Neural cell (in vitro differentiated cells): ENCODE data around the gene USP10. TPM values are rescaled to one million over a fixed set of nuclear protein-coding genes. Genes with fewer than 3 reads are reported as not detected.

Experiments
- H2AFZ ChIP-seq: fragments of 200-600, 300-800 bp; sonication (generic), shearing (Covaris generic); 2 replicates; pipeline ENCODE4 v1.6.0; 2014; ENCODE audit warnings: low read depth, mild to moderate bottlenecking, antibody characterized with exemption, low read length, moderate library complexity
- H3F3A ChIP-seq: fragments of 200-600 bp; shearing (Covaris generic); 2 replicates; pipeline ENCODE4 v1.6.1; 2016; ENCODE audit warnings: mild to moderate bottlenecking, moderate library complexity, mixed read lengths, antibody characterized with exemption, low read length; ENCODE audit not compliant: insufficient read depth, poor library complexity, severe bottlenecking
- H3K27ac ChIP-seq: fragments of 200-600, 300-800 bp; sonication (generic), shearing (Covaris generic); 2 replicates; pipeline ENCODE4 v1.5.1; 2014; ENCODE audit warnings: mild to moderate bottlenecking, low read length, moderate library complexity
- H3K27me3 ChIP-seq: fragments of 300-800, 200-600 bp; sonication (generic), shearing (Covaris generic); 2 replicates; pipeline ENCODE4 v1.6.0; 2014; ENCODE audit warnings: mild to moderate bottlenecking, low read depth, low read length, moderate library complexity; ENCODE audit not compliant: insufficient read depth
- H3K36me3 ChIP-seq: fragments of 300-800, 200-600 bp; sonication (generic), shearing (Covaris generic); 2 replicates; pipeline ENCODE4 v1.5.1; 2014; ENCODE audit warnings: mild to moderate bottlenecking, antibody characterized with exemption, low read length, moderate library complexity; ENCODE audit not compliant: insufficient read depth
- H3K4me2 ChIP-seq: fragments of 300-800, 200-600 bp; sonication (generic), shearing (Covaris generic); 2 replicates; pipeline ENCODE4 v1.6.0; 2014; ENCODE audit warnings: mild to moderate bottlenecking, low read length
- H3K4me3 ChIP-seq: fragments of 300-800, 200-600 bp; sonication (generic), shearing (Covaris generic); 2 replicates; pipeline ENCODE4 v1.5.1; 2014; ENCODE audit warnings: mild to moderate bottlenecking, low read length, moderate library complexity
- H3K79me2 ChIP-seq: fragments of 200-600 bp; shearing (Covaris generic); replicated peaks from 2 replicates; pipeline ENCODE4 v1.6.0; 2014; ENCODE audit warnings: mild to moderate bottlenecking, low read length, moderate library complexity; ENCODE audit not compliant: insufficient read depth
- H3K9ac ChIP-seq: fragments of 300-800, 200-600 bp; sonication (generic), shearing (Covaris generic); 2 replicates; pipeline ENCODE4 v1.6.1; 2016; ENCODE audit warnings: mild to moderate bottlenecking, low read length, mixed read lengths
- H3K9me2 ChIP-seq: fragments of 200-600 bp; shearing (Covaris generic); 2 replicates; pipeline ENCODE4 v1.6.1; 2016; ENCODE audit warnings: mild to moderate bottlenecking, low read length, mixed read lengths; ENCODE audit not compliant: insufficient read depth
- H3K9me3 ChIP-seq: fragments of 200-600, 300-800 bp; sonication (generic), shearing (Covaris generic); 2 replicates; pipeline ENCODE4 v1.6.1; 2016; ENCODE audit warnings: mild to moderate bottlenecking, mixed run types, low read length, moderate library complexity, mixed read lengths
- H4K20me1 ChIP-seq: fragments of 200-600 bp; shearing (Covaris generic); 2 replicates; pipeline ENCODE4 v1.6.1; 2016; ENCODE audit warnings: mild to moderate bottlenecking, mixed run types; ENCODE audit not compliant: insufficient read depth
- CTCF ChIP-seq: fragments of 450-650 bp; IDR thresholded peaks from 2 replicates; pipeline ENCODE4 v1.5.1; 2014; ENCODE audit warnings: antibody characterized with exemption, mild to moderate bottlenecking, moderate library complexity; ENCODE audit not compliant: poor library complexity, severe bottlenecking
- EP300 ChIP-seq: fragments of 450-650 bp; conservative IDR thresholded peaks from 2 replicates; pipeline ENCODE4 v1.6.1; 2014; ENCODE audit warnings: antibody characterized with exemption, mild to moderate bottlenecking, moderate library complexity; ENCODE audit not compliant: poor library complexity, severe bottlenecking
- EZH2 ChIP-seq: fragments of 200-600, 300-800 bp; shearing (Covaris generic), sonication (generic); IDR thresholded peaks from 2 replicates; pipeline ENCODE4 v1.6.1; 2014; ENCODE audit warnings: antibody characterized with exemption, low read length, borderline replicate concordance, mild to moderate bottlenecking; ENCODE audit not compliant: insufficient read depth, poor library complexity, severe bottlenecking
- MXI1 ChIP-seq: fragments of 450-650 bp; conservative IDR thresholded peaks from 2 replicates; pipeline ENCODE4 v1.6.1; 2014; ENCODE audit warnings: antibody characterized with exemption, mild to moderate bottlenecking; ENCODE audit not compliant: poor library complexity, severe bottlenecking
- POLR2AphosphoS5 ChIP-seq: IDR thresholded peaks from 2 replicates; pipeline ENCODE4 v1.6.1; 2012
- RAD21 ChIP-seq: fragments of 450-650 bp; conservative IDR thresholded peaks from 2 replicates; pipeline ENCODE4 v1.6.1; 2014; ENCODE audit warnings: antibody characterized with exemption, mild to moderate bottlenecking, moderate library complexity
- SMC3 ChIP-seq: fragments of 450-650 bp; conservative IDR thresholded peaks from 2 replicates; pipeline ENCODE4 v1.6.1; 2014; ENCODE audit warnings: antibody characterized with exemption, mild to moderate bottlenecking, moderate library complexity; ENCODE audit not compliant: poor library complexity
- TAF1 ChIP-seq: IDR thresholded peaks from 2 replicates; pipeline ENCODE4 v1.6.1; 2012; ENCODE audit warnings: low read depth
- polyA plus RNA-seq: library from polyadenylated mRNA; depleted of rRNA; stranded (reverse); fragments of >200 nt; gene quantifications from 2 replicates; pipeline ENCODE4 v1.2.3, GENCODE V29; 2014
- TF ChIP-seq, protein P1 (sequence below): IDR thresholded peaks from 2 replicates; pipeline ENCODE4 v1.6.1; 2012; ENCODE audit warnings: borderline replicate concordance

Gene USP10
- polyA plus RNA-seq, 1 donor from 2014 or later = 48.9 TPM

DNA sequence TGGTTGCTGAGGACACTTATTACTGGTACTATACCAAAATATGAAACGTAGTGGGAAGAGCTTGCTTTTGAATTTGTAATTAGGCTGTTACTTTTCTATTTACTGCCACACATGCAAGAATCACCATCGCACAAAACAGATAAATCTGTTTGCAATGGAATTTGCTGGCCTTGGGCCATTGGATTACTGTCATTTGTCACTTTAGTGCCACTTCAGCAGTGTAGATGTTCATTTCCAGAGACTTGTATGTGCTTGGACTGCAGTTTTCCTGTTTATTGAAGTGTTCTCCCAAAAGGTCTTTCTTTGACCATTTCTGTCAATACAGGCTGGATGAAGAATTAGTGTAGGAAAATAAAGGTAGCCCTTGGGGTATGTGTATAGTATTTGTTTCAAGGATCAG is 4.5 kb downstream of the USP10 start:
- H3K27me3 ChIP-seq = no peaks in the 10 kb centered on the region
- no peaks in the 10 kb centered on the region for H3K9me2 ChIP-seq
- H3K9me3 ChIP-seq = no peaks in the 10 kb centered on the region
- no peaks in the 10 kb centered on the region for H3K36me3 ChIP-seq
- H2AFZ ChIP-seq = no peak overlapping the region
- H4K20me1 ChIP-seq = no peaks in the 10 kb centered on the region
- H3K27ac ChIP-seq = no peak overlapping the region
- no peak overlapping the region for H3K9ac ChIP-seq
- no peaks in the 10 kb centered on the region for H3F3A ChIP-seq
- TF ChIP-seq TAF1 (no peak), CTCF (no peak)
- peaks cover 87% of the 10 kb centered on the region for H3K79me2 ChIP-seq
- H3K4me2 ChIP-seq = no peak overlapping the region
- H3K4me3 ChIP-seq = no peak overlapping the region

DNA sequence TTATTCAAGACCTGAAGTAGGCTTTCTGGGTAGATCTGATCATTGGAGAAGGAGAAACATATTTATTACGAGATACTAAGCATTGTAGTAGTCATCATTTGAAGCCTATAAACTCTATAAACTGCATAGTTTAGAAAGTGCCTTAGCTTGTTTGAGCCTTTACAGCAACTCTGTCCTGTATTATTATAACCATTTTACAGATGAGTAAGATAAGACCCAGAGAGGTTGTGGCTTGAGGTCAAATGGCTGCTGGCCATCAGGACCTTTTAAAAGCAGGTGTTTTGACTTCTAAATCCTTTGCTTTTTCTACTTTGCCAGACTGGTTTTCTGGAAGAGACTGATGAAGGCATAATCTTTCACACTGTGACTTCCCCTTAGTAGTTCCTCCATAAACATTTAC is 7.1 kb downstream of the USP10 start:
- no peaks in the 10 kb centered on the region for H3K27me3 ChIP-seq
- no peaks in the 10 kb centered on the region for H3K9me3 ChIP-seq
- H3K79me2 ChIP-seq = peaks cover 93% of the 10 kb centered on the region
- no peak overlapping the region for H3K4me2 ChIP-seq
- H4K20me1 ChIP-seq = no peaks in the 10 kb centered on the region
- no peak overlapping the region for H2AFZ ChIP-seq
- H3K27ac ChIP-seq = no peak overlapping the region
- no peaks in the 10 kb centered on the region for H3F3A ChIP-seq
- no peaks in the 10 kb centered on the region for H3K36me3 ChIP-seq
- TF ChIP-seq, protein P1, sequence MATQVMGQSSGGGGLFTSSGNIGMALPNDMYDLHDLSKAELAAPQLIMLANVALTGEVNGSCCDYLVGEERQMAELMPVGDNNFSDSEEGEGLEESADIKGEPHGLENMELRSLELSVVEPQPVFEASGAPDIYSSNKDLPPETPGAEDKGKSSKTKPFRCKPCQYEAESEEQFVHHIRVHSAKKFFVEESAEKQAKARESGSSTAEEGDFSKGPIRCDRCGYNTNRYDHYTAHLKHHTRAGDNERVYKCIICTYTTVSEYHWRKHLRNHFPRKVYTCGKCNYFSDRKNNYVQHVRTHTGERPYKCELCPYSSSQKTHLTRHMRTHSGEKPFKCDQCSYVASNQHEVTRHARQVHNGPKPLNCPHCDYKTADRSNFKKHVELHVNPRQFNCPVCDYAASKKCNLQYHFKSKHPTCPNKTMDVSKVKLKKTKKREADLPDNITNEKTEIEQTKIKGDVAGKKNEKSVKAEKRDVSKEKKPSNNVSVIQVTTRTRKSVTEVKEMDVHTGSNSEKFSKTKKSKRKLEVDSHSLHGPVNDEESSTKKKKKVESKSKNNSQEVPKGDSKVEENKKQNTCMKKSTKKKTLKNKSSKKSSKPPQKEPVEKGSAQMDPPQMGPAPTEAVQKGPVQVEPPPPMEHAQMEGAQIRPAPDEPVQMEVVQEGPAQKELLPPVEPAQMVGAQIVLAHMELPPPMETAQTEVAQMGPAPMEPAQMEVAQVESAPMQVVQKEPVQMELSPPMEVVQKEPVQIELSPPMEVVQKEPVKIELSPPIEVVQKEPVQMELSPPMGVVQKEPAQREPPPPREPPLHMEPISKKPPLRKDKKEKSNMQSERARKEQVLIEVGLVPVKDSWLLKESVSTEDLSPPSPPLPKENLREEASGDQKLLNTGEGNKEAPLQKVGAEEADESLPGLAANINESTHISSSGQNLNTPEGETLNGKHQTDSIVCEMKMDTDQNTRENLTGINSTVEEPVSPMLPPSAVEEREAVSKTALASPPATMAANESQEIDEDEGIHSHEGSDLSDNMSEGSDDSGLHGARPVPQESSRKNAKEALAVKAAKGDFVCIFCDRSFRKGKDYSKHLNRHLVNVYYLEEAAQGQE = no peak
- TF ChIP-seq POLR2AphosphoS5 (no peak), MXI1 (no peak), SMC3 (no peak), CTCF (no peak), EZH2 (no peak), EP300 (no peak), RAD21 (no peak), TAF1 (no peak)
- no peak overlapping the region for H3K4me3 ChIP-seq
- H3K9me2 ChIP-seq = no peaks in the 10 kb centered on the region
- H3K9ac ChIP-seq = no peak overlapping the region
